Thyroid gland (tissue), 4 donors: ENCODE results near the gene IRX4.

ENCODE experiments used
- CTCF ChIP-seq, 6 experiments: fragments of 200-600 bp in 3 of 6; fragments of 450-650 bp in 3 of 6; sonication (generic) in 3 of 6; IDR thresholded peaks; one replicate each; pipeline ENCODE4 v1.5.1; 2016 to 2019; ENCODE audit warnings: antibody characterized with exemption in 6 of 6, mild to moderate bottlenecking in 2 of 6, inconsistent platforms in 1 of 6, moderate library complexity in 1 of 6
- POLR2A ChIP-seq, 2 donors: fragments of 450-650 bp; IDR thresholded peaks; one replicate each; pipeline ENCODE4 v1.6.1; 2017; ENCODE audit warnings: antibody characterized with exemption in 2 of 2, mild to moderate bottlenecking in 2 of 2, moderate library complexity in 1 of 2

GRCh38 chr5:1918488-1919208 lies 35.9 kb upstream of the IRX4 start:
- TF ChIP-seq CTCF (IDR thresholded peaks at IDR 0.05), result no peak
- TF ChIP-seq POLR2A (IDR thresholded peaks at IDR 0.05), result no peak
